ENCODE measurements around the gene SYT15. TPM values are rescaled to one million over a fixed set of nuclear protein-coding genes. Genes with fewer than 3 reads are reported as not detected.
"Not testable (repeated sequence)": the region's sequence is repeated elsewhere in the genome, so short reads cannot be mapped to it uniquely, and the experiment has no call there.

Gene SYT15
- polyA plus RNA-seq, 1 donor: 5.2 TPM

DNA sequence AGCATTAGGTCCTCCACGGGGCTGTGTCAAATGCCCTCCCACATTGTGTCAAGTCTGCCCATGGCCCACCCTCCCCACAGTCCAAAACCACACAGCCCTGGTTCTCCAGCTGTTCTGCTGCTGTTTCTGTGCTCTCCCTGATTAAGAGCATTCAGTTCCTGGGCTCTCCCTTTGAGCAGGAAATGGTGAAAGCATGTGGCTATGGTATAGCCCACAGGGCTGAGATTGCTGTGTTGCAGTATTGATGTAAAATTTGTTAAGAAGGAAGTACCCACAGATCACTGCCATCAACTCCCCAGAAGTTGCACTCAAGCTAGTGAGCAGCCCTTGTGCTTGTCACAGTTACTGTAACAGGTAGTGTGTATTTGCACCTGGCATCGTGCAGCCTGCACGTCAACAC is 9.3 kb downstream of the SYT15 start:
- not testable (repeated sequence) for DNase-seq (ENCODE audit: low read depth)

- not testable (repeated sequence) for DNase-seq (ENCODE audit: low read depth)
These were observed 10.7 kb downstream of the SYT15 start for GRCh38 chr10:46589589-46589988.

DNA sequence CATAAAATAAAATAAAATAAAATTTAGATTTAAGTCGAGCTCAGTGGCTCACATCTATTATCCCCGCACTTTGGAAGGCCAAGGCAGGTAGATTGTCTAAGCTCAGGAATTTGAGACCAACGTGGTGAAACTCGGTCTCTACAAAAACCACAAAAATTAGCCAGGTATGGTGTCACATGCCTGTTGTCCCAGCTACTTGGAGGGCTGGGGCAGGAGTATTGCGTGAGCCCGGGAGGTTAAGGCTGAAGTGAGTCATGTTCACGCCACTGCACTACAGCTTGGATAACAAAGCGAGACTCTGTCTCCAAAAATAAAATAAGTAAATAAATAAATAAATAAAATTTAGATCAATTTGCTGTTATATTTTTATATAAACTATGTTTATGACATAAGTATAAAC is 12.1 kb downstream of the SYT15 start:
- DNase-seq (ENCODE audit: low read depth): not testable (repeated sequence)

GRCh38 chr10:46593307-46593706 is 14.4 kb downstream of the SYT15 start:
- DNase-seq (ENCODE audit: low read depth): not testable (repeated sequence)

DNA sequence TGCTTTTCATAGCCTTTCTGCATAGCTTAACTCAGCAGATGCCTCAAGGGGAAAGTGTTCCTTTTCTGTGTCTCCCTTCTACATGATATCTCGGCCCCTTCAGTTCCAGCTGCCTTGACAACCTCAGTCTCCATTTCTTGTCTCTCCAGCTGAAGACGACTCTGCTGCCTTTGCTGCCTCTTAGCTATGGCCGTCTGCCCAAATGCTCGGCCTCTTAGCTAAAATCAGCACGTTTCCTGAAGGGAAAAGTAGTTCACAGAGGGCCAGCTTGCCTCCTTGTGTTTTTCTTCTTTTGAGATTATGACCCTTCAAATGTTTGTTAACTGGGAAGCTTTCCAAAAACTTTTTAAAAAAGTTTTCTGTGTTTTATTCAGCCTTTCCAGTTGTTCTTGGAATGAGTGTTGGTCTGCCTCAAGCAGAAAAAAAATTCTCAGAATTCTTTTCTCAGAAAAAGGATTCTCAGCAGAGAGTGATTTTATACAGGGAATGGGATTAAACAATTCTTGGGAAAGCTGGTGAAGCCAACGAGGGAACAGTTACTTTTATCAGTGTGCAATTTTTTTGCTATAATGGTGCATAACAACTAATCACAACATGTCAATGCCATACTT is 15.6 kb downstream of the SYT15 start:
- not testable (repeated sequence) for DNase-seq (ENCODE audit: low read depth)

GRCh38 chr10:46596570-46596969 is 17.6 kb downstream of the SYT15 start:
- DNase-seq (ENCODE audit: low read depth): not testable (repeated sequence)

DNA sequence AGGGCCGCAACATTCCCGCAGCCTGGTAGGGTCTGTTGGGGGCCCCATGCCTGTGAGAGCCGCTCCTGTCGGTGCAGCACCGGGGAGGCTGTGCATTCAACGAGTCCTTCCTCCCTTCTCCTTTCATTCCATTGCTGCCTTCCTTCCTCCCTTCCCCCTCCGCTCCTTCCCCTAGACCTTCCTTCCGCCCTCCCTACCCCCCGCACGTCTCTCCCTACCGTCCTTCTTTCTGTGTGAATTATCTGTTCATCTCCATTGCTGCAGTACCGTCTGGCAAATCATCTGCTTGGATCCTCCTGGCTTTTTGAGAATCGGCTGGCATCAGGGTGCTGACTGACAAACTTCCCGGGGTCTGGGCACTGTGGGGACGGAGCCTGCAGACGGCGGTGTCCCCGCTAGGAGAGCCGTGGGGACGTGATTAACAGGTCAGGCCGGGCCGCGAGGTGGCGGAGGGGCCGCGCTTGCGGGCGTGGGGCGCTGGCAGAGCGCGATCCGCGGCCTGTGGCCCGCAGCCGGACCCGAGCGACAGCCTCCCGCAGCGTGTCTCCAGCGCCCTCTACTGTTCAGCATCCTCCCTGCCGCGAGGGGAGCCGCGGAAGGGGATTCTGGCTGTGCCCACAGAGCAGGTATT is 18.8 kb downstream of the SYT15 start:
- DNase-seq (ENCODE audit: low read depth): not testable (repeated sequence)

DNA sequence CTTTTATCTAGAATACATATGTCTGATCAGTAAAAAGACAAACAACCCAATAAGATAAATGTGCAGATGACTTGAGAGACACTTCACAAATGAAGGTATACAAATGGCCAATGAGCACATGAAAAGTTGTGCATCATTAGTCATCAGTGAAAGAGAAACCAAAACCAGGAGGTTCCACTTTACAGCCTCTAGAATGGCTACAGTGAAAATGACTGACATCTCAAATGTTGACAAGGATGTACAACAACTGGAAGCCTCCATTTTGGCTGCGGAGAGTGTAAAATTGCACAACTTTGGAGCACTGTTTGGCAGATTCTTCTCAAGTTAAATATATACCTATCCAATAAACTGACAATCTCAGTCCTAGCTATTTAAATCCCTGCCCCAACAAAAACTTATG is 21.6 kb downstream of the SYT15 start:
- not testable (repeated sequence) for DNase-seq (ENCODE audit: low read depth)

DNA sequence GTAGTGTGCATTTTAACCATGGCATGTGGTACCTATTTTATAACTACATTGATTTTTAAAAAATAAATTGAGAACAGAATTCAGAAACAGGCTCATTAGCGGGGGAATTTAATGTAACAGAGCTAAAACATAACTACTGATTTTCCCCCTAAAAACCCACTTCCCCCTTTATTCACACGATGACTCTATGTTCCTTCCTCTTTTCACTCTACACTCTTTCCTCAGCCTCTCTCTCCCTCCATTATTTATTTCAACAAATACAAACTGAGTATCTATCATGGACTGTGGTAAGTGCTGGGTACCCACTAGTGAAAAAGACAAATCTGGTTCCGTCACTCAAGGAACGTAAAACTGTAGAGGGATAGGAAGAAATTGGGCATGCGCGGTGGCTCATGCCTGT is 36.6 kb downstream of the SYT15 start:
- DNase-seq (ENCODE audit: low read depth): not testable (repeated sequence)

- not testable (repeated sequence) for DNase-seq (ENCODE audit: low read depth)
These were observed 37.3 kb downstream of the SYT15 start for GRCh38 chr10:46616227-46616626.

GRCh38 chr10:46617134-46617533 is 38.2 kb downstream of the SYT15 start:
- DNase-seq (ENCODE audit: low read depth): not testable (repeated sequence)

- DNase-seq (ENCODE audit: low read depth): not testable (repeated sequence)
These were observed 39.0 kb downstream of the SYT15 start for GRCh38 chr10:46617913-46618312.

DNA sequence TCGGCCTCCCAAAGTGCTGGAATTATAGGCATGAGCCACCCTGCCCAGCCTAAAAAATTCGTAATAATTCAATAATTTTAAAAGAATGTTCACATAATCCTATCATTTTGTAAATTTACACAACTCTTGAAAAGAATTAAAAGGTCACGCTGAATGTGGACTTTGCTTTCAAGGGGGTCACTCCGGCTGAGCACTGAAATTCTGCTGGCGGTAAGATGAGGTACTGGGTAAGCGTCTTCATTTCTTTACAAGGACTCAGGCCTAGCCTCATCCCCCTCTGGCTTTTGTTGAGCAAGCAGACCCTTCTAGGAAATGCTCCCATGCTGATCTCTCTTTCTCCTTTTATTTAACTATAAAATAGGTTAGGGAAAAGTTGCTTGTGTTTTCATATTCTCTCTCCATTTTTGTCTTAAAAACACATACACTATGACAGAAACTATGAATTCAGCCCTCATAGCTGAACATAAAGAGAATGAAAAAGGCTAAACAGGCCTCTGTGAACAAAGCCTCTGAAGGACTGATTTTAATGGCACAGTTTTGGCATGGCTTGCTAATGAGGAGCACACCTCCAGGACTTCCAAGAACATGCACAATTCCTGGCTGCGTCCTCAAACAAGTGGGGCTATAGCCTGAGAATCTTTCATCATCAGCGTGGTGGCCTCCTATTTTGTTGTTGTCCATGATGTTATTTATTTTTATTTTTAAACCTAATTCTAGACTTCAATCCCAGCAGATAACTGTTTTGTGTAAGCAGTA is 45.1 kb downstream of the SYT15 start:
- DNase-seq (ENCODE audit: low read depth): not testable (repeated sequence)

DNA sequence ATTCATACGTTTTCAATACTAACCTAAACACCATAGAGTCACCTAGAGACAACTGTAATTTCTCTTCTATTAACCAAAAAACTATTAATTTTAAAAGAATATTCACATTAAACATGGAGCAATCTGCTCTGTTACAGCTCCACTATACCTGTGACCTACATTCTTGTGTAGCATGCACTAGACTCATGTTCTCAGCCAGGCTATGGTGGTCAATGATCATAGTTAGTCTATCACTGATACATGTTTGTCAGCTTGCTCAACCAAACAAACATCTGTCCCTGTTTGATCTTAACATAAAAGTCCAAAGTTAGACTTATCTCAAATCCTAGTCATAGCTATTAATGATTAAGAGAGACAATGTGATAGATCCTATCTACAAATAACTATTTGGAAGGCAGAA is 50.9 kb downstream of the SYT15 start:
- DNase-seq (ENCODE audit: low read depth): not testable (repeated sequence)

- DNase-seq (ENCODE audit: low read depth): not testable (repeated sequence)
These were observed 51.9 kb downstream of the SYT15 start for GRCh38 chr10:46630816-46631215.

DNA sequence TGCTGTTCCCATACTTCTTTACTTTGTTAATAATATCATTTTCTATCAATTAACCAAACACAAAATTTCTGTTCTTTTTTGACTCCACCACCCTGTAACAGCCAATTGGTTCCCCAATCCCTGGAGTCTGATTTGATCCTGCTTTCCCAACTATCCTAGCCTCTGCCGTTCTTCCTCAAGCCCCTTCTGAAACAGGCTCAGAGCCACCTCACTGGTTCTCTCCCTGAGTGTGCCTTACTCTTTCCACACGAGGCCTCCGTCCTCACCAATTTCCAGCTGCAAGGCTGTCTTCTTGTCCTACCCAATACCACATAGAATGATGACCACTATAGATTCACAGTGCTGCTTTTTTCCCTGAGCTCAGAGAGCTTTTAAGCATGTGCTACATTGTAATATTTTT is 52.8 kb downstream of the SYT15 start:
- not testable (repeated sequence) for DNase-seq (ENCODE audit: low read depth)

DNA sequence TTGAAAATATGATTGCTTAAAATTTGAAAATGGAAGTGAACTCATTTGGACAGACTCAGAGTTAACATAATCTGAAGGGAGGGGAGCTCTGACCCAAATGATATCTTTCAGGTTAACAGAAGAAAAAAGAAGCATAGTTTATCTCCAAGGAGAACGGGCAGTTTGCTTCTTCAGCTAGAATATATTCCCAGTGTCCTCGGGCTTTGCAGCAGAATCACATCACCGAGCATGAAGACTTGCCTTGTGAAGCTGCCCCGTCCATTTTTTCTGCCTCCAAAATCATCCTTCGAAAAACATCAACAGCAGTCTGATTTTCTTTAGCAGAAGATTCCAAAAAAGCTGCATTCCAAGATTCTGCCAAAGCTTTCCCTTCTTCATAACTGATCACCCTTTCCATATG is 55.8 kb downstream of the SYT15 start:
- not testable (repeated sequence) for DNase-seq (ENCODE audit: low read depth)

DNA sequence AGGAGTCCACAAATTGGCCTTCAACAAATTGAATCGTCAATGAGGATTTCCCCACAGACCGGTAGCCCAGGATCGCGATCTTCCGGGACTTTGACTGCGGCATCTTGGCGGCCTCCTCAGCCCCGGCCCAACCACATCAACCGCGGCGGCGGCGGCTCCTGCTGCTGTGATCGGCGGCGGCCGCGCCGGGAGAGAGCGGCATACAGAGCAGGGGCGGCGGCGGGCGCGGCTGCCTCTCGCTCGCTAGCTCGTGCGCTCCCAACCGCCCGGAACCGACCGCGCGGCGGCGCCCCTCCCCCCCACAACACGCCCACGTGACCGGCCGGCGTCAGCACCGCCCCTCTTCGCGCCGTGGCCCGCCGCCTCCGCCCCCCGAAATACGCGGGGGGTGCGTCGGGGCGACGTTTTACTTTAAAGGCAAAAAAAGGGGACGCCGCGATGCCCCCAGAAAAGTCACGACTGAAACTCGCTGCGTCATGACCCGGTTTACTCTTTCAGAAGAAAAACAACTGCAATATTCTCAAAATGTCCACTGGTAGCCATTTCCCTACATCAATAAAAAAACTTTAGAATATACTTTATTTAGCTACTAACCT is 56.5 kb downstream of the SYT15 start:
- DNase-seq (ENCODE audit: low read depth): not testable (repeated sequence)

DNA sequence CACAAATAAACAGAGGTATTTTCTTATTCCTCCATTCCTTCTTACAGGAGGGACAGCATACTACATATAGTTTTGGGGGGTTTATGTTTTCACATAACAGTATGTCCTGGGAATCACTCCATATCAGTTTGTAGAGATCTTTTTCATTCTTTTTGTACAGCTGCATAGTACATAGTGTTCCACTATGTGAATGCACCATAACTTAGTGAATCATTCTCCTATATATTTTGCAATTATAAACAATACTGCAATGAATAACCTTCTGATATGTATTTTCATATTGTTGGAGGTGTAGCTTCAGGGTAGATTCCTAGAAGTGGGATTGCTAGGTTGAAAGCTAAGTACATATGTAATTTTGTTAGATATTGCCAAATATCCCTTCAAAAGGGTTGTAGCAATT is 61.1 kb downstream of the SYT15 start:
- not testable (repeated sequence) for DNase-seq (ENCODE audit: low read depth)

Data from forelimb muscle (tissue), 1 donor.